ENCODE results near the gene MRTFA. TPM values are rescaled to one million over a fixed set of nuclear protein-coding genes. Genes with fewer than 3 reads are reported as not detected.
A peak's percentile ranks its signal among the peaks of the same experiment; 100 is the strongest.
"Not testable (repeated sequence)": the region's sequence is repeated elsewhere in the genome, so short reads cannot be mapped to it uniquely, and the experiment has no call there.

Gene MRTFA
- total RNA-seq, 4 donors from 2014 or later: 32.6 to 173 (median 76.1) TPM

- intact Hi-C loops (cut with DNase I; ENCODE audit: low total_unique reads): no loop called here
- Histone ChIP-seq H3K27ac (peak overlapping the region; percentile 87 to 95), H3K4me3 (no peak overlapping the region), H3K9me3 (no peaks in the 10 kb centered on the region), H3K4me1 (peaks cover 18 to 33% of the 10 kb centered on the region in 2 donors), H3K36me3 (no peaks in the 10 kb centered on the region), H3K27me3 (no peaks in the 10 kb centered on the region)
- TF ChIP-seq POLR2A (IDR thresholded peaks at IDR 0.05): no peak
- TF ChIP-seq, protein P1, sequence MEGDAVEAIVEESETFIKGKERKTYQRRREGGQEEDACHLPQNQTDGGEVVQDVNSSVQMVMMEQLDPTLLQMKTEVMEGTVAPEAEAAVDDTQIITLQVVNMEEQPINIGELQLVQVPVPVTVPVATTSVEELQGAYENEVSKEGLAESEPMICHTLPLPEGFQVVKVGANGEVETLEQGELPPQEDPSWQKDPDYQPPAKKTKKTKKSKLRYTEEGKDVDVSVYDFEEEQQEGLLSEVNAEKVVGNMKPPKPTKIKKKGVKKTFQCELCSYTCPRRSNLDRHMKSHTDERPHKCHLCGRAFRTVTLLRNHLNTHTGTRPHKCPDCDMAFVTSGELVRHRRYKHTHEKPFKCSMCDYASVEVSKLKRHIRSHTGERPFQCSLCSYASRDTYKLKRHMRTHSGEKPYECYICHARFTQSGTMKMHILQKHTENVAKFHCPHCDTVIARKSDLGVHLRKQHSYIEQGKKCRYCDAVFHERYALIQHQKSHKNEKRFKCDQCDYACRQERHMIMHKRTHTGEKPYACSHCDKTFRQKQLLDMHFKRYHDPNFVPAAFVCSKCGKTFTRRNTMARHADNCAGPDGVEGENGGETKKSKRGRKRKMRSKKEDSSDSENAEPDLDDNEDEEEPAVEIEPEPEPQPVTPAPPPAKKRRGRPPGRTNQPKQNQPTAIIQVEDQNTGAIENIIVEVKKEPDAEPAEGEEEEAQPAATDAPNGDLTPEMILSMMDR (IDR thresholded peaks at IDR 0.05): no peak
- no peak for DNase-seq
Measured at GRCh38 chr22:40511604-40512003, 124.9 kb downstream of the MRTFA start.

GRCh38 chr22:40510631-40511364, 125.7 kb downstream of the MRTFA start:
- H3K27ac ChIP-seq: peak overlapping the region; percentile 87 to 95
- no peaks in the 10 kb centered on the region for H3K9me3 ChIP-seq
- no peaks in the 10 kb centered on the region for H3K27me3 ChIP-seq
- H3K36me3 ChIP-seq: no peaks in the 10 kb centered on the region
- H3K4me3 ChIP-seq: no peak overlapping the region
- no peak for DNase-seq
- H3K4me1 ChIP-seq: peaks cover 18 to 33% of the 10 kb centered on the region in 2 donors
- intact Hi-C loops (cut with DNase I; ENCODE audit: low total_unique reads): no loop called here
- no peak for TF ChIP-seq POLR2A (IDR thresholded peaks at IDR 0.05)
- TF ChIP-seq, protein P1 (IDR thresholded peaks at IDR 0.05): no peak

DNA sequence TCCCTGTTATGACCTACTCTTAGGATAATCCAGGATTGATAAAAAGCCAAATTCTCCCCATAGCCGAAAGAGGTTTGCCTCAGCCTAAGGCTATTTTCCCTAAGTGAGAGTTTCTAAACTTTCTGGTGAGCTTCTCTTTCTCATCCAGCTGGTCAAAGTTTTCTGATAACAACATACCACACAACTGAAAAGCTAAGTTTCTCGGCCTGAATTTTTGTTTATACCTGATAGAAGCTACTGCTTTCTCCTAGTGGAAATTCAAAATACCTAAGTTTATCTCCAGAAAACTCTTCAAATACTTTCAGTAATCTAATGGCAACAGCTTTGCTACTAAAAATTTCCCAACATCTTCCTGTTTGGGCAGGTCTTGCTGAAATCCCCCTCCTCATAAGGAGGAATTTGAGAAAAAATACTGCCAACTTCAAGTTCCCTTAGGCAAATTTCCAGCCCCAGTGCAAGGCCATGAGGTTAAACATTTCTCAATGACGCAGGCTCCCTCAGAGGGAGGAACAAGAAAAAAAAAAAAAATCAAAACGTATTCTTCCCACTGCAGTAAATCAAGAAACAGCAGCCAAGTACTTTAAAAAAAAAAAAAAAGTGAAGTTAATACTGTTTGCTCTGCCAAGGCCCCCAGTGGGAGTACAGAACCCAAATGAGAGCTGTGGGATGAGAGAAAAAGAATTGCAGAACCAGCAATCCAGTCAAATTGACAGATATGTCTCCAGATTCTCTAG, 127.0 kb downstream of the MRTFA start:
- Histone ChIP-seq H3K27ac (peak overlapping the region; percentile 87 to 95), H3K27me3 (no peaks in the 10 kb centered on the region), H3K9me3 (no peaks in the 10 kb centered on the region), H3K4me1 (peaks cover 18 to 33% of the 10 kb centered on the region in 2 donors), H3K4me3 (no peak overlapping the region), H3K36me3 (no peaks in the 10 kb centered on the region)
- peak; percentile 69 to 81 for DNase-seq
- no peak for TF ChIP-seq POLR2A (IDR thresholded peaks at IDR 0.05)
- TF ChIP-seq, protein P1 (IDR thresholded peaks at IDR 0.05): no peak
- intact Hi-C loops (cut with DNase I; ENCODE audit: low total_unique reads): no loop called here

DNA sequence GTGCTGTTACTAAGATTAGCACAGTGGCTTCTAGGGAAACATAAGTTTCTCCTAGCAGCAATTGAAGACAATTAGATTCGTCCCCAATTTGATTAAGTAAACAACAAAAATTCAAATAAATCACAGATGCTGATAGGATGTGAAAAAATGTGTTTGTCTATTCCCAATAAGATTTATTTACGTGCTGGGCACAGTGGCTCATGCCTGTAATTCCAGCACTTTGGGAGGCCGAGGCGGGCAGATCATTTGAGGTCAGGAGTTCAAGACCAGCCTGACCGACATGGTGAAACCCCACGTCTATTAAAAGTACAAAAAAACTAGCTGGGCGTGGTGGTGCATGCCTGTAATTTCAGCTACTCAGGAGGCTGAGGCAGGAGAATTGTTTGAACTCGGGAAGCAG, 128.5 kb downstream of the MRTFA start:
- DNase-seq; intact Hi-C loops (cut with DNase I; ENCODE audit: low total_unique reads); H3K36me3 ChIP-seq; H3K27me3 ChIP-seq; H3K4me3 ChIP-seq; H3K9me3 ChIP-seq: not testable (repeated sequence)
- Histone ChIP-seq H3K27ac (peak overlapping the region; percentile 87 to 95), H3K4me1 (peaks cover 18 to 33% of the 10 kb centered on the region in 2 donors)

- peaks cover 18 to 33% of the 10 kb centered on the region in 2 donors for H3K4me1 ChIP-seq
- H3K36me3 ChIP-seq: no peaks in the 10 kb centered on the region
- no peaks in the 10 kb centered on the region for H3K9me3 ChIP-seq
- intact Hi-C loops (cut with DNase I; ENCODE audit: low total_unique reads): no loop called here
- no peak overlapping the region for H3K4me3 ChIP-seq
- peak overlapping the region; percentile 87 to 95 for H3K27ac ChIP-seq
- no peak for DNase-seq
- H3K27me3 ChIP-seq: no peaks in the 10 kb centered on the region
- no peak for TF ChIP-seq POLR2A (IDR thresholded peaks at IDR 0.05)
- TF ChIP-seq, protein P1 (IDR thresholded peaks at IDR 0.05): no peak
Measured at GRCh38 chr22:40507491-40507890, 129.0 kb downstream of the MRTFA start.

All from uterus (tissue), 4 donors.